Smooth muscle cell (in vitro differentiated cells): Measurements from ENCODE around the gene BPIFA3. TPM values are rescaled to one million over a fixed set of nuclear protein-coding genes. Genes with fewer than 3 reads are reported as not detected.

Experiments
- DNase-seq: peaks from one replicate; lab custom pipeline; 2025; ENCODE audit not compliant: unreplicated experiment; lab: John Stamatoyannopoulos, UW
- H2AFZ ChIP-seq: fragments of 200-600 bp; sonication (generic); 2 replicates; pipeline ENCODE4 v1.6.0; 2016; ENCODE audit warnings: antibody characterized with exemption, low read depth, mild to moderate bottlenecking
- H3F3A ChIP-seq: fragments of 200-600 bp; sonication (generic); 2 replicates; pipeline ENCODE4 v1.6.0; 2017; ENCODE audit warnings: antibody characterized with exemption, low read depth
- H3K27ac ChIP-seq: fragments of 200-600 bp; sonication (generic); 2 replicates; pipeline ENCODE4 v1.5.1; 2016; ENCODE audit warnings: low read depth, mild to moderate bottlenecking
- H3K27me3 ChIP-seq: fragments of 200-600 bp; sonication (generic); 2 replicates; pipeline ENCODE4 v1.6.1; 2016; ENCODE audit warnings: low read depth, mild to moderate bottlenecking
- H3K36me3 ChIP-seq: fragments of 200-600 bp; sonication (generic); 2 replicates; pipeline ENCODE4 v1.5.1; 2016; ENCODE audit warnings: low read depth
- H3K4me1 ChIP-seq: fragments of 200-600 bp; sonication (generic); 2 replicates; pipeline ENCODE4 v1.5.1; 2016; ENCODE audit warnings: low read depth
- H3K4me2 ChIP-seq: fragments of 200-600 bp; sonication (generic); 2 replicates; pipeline ENCODE4 v1.6.0; 2016; ENCODE audit warnings: mild to moderate bottlenecking
- H3K4me3 ChIP-seq: fragments of 200-600 bp; sonication (generic); 2 replicates; pipeline ENCODE4 v1.5.1; 2016; ENCODE audit warnings: mild to moderate bottlenecking
- H3K79me2 ChIP-seq: fragments of 200-600 bp; sonication (generic); 2 replicates; pipeline ENCODE4 v1.6.0; 2016; ENCODE audit warnings: low read depth, mild to moderate bottlenecking
- H3K9ac ChIP-seq: fragments of 200-600 bp; sonication (generic); 2 replicates; pipeline ENCODE4 v1.6.0; 2016; ENCODE audit warnings: low read depth
- H3K9me3 ChIP-seq: fragments of 200-600 bp; sonication (generic); replicated peaks from 2 replicates; pipeline ENCODE4 v1.5.1; 2016; ENCODE audit warnings: low read depth
- H4K20me1 ChIP-seq: fragments of 200-600 bp; sonication (generic); 2 replicates; pipeline ENCODE4 v1.6.0; 2016; ENCODE audit warnings: low read depth
- CTCF ChIP-seq: fragments of 200-600 bp; sonication (generic); IDR thresholded peaks from 2 replicates; pipeline ENCODE4 v1.5.1; 2017; ENCODE audit warnings: borderline replicate concordance, mild to moderate bottlenecking, antibody characterized with exemption; ENCODE audit not compliant: insufficient read depth, poor library complexity, severe bottlenecking
- WGBS: methylation state at CpG from one replicate; pipeline ENCODE4 v1.1.7; 2016; ENCODE audit warnings: low lambda C conversion rate; 5-methylcytosine and 5-hydroxymethylcytosine counted together
- polyA plus RNA-seq: library from polyadenylated mRNA; unstranded; fragments of >200 nt; fragmentation: Nextera tagmentation; extraction: Ambion mirVana; gene quantifications from 2 replicates; pipeline ENCODE4 v1.2.1, GENCODE V29; 2016
- total RNA-seq: library from RNA; depleted of rRNA; stranded (reverse); fragments of >200 nt; gene quantifications from 2 replicates; pipeline ENCODE4 v1.2.3, GENCODE V29; 2014

Gene BPIFA3
- total and polyA plus RNA-seq, 2 experiments from 2014 or later = not detected

- no peak overlapping the region for H2AFZ ChIP-seq
- H3K4me1 ChIP-seq = no peaks in the 10 kb centered on the region
- H3K9ac ChIP-seq = no peak overlapping the region
- 75% methylated on average over 6 of the region's 6 CpGs for WGBS
- no peaks in the 10 kb centered on the region for H3K36me3 ChIP-seq
- H3K4me2 ChIP-seq = no peak overlapping the region
- no peak for DNase-seq
- no peak overlapping the region for H3K4me3 ChIP-seq
- H3K27me3 ChIP-seq = peaks cover 90% of the 10 kb centered on the region
- H3K27ac ChIP-seq = no peak overlapping the region
- no peaks in the 10 kb centered on the region for H3K79me2 ChIP-seq
- TF ChIP-seq CTCF = no peak
- H4K20me1 ChIP-seq = no peaks in the 10 kb centered on the region
- H3K9me3 ChIP-seq = no peaks in the 10 kb centered on the region
- no peaks in the 10 kb centered on the region for H3F3A ChIP-seq
These were observed 12.7 kb downstream of the BPIFA3 start for GRCh38 chr20:33229843-33230242.

DNA sequence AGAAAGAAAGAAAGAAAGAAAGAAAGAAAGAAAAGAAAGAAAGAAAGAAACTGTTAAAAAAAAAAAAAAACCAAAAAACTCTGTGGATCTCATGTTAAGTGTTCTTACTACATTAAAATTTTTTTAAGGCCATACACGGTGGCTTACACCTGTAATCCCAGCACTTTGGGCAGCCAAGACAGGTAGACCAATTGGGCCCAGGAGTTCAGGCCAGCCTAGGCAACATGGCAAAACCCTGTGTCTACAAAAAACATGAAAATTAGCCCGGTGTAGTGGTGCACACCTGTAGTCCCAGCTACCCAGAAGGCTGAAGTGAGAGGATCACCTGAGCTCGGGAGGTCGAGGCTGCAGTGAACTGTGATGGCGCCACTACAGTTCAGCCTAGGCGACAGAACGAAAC lies 14.1 kb downstream of the BPIFA3 start:
- Histone ChIP-seq H3K4me1 (no peaks in the 10 kb centered on the region), H3K27me3 (peaks cover 90% of the 10 kb centered on the region), H3K79me2 (no peaks in the 10 kb centered on the region)

GRCh38 chr20:33232486-33233072 lies 15.4 kb downstream of the BPIFA3 start:
- no peak overlapping the region for H3K27ac ChIP-seq
- no peak for TF ChIP-seq CTCF
- no peaks in the 10 kb centered on the region for H4K20me1 ChIP-seq
- 51% methylated on average over 2 of the region's 2 CpGs for WGBS
- H2AFZ ChIP-seq = no peak overlapping the region
- no peak overlapping the region for H3K4me2 ChIP-seq
- no peaks in the 10 kb centered on the region for H3K4me1 ChIP-seq
- H3K27me3 ChIP-seq = peaks cover 90% of the 10 kb centered on the region
- no peak overlapping the region for H3K4me3 ChIP-seq
- no peak for DNase-seq
- no peaks in the 10 kb centered on the region for H3K79me2 ChIP-seq
- no peaks in the 10 kb centered on the region for H3F3A ChIP-seq
- H3K9me3 ChIP-seq = no peaks in the 10 kb centered on the region
- no peaks in the 10 kb centered on the region for H3K36me3 ChIP-seq
- H3K9ac ChIP-seq = no peak overlapping the region

More for the DNA sequence above, 14.1 kb downstream of the BPIFA3 start:
- Histone ChIP-seq H3K27ac (no peak overlapping the region), H3F3A (no peaks in the 10 kb centered on the region), H3K36me3 (no peaks in the 10 kb centered on the region), H3K9me3 (no peaks in the 10 kb centered on the region), H3K9ac (no peak overlapping the region), H4K20me1 (no peaks in the 10 kb centered on the region), H3K4me2 (no peak overlapping the region), H3K4me3 (no peak overlapping the region), H2AFZ (no peak overlapping the region)
- TF ChIP-seq CTCF = no peak
- 65% methylated on average over 7 of the region's 7 CpGs for WGBS
- no peak for DNase-seq

DNA sequence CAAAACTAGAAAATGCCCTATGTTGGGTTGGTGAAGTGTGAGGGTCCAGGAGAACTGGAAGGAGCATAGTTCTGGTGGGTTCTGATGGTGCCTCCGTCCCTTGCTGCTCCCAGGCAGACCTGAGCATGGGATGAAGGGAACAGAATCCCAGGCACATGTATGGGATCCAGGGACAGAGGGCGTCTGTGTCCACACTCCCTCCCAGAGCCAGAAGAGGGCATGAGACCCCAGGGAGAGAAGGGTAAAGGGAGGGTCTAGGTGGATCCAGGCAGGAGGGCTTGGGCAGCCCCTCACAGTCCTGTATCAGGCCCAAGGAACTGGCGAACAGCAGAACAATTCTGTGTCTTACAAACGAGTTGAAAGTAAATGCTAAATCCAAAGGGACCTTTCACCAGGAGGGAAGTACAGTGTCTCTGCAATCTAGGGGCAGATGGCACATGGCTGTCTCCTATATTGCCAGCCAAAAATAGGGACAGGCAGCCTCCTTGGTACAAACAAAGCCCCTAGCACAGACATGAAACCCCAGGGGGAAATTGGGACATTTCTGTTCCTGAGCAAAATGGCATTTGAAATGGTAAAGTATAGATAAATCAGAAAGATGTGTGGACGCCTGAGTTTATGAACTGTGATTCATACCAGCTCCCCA lies 16.1 kb downstream of the BPIFA3 start:
- H3F3A ChIP-seq = no peaks in the 10 kb centered on the region
- peaks cover 84% of the 10 kb centered on the region for H3K27me3 ChIP-seq
- H4K20me1 ChIP-seq = no peaks in the 10 kb centered on the region
- no peaks in the 10 kb centered on the region for H3K79me2 ChIP-seq
- no peak for TF ChIP-seq CTCF
- no peaks in the 10 kb centered on the region for H3K9me3 ChIP-seq
- H3K4me2 ChIP-seq = no peak overlapping the region
- H3K4me3 ChIP-seq = no peak overlapping the region
- 48% methylated on average over 5 of the region's 5 CpGs for WGBS
- H3K9ac ChIP-seq = no peak overlapping the region
- DNase-seq = no peak
- H3K4me1 ChIP-seq = no peaks in the 10 kb centered on the region
- H3K36me3 ChIP-seq = no peaks in the 10 kb centered on the region
- no peak overlapping the region for H3K27ac ChIP-seq
- no peak overlapping the region for H2AFZ ChIP-seq
